Kasumi-1 (cell line): Measurements from ENCODE around the gene FABP1.
A peak's percentile ranks its signal among the peaks of the same experiment; 100 is the strongest.

Experiments used
- DNase-seq, 2 experiments: peaks; one replicate each; lab custom pipeline; 2025; lab: John Stamatoyannopoulos, UW

The FABP1 gene

DNA sequence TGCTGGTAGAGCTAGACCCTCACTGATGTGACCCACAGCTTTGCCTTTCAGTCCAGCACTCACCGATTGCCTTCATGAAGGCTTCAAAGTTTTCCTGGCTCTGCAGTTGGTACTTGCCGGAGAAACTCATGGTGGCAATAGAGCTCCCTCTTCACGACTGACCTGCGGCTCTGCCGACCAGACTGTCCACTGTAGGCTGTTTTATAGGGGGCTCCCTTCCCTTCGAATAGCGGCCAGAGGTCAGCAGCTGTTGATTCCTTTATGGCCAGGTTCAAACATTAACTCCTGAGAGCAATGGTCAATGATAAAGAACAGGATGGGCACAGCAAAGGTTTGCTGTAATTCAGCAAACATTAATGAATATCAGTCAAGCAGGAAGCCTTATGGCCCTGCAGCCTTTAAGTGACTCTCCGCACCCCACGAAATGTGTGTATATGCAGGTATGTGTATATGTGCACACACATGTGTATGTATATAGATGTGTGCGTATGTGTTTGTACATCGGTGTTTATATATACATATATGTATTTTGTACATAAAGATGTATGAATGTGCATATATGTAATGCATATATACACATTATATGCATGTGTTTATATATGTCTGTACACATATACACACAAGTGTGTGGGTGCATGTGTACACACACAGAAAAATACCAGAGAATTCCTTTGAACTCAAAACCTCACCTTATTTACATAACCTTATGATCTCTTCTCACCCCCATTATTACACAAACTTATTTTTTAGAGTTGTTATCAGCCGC lies at the start of gene FABP1:
Gene FABP1, minus strand, starts transcription at position 175 of the 766 bp plus-strand sequence. Its CDS starts 45 bp downstream, at position 130.
- no peak for DNase-seq

DNA sequence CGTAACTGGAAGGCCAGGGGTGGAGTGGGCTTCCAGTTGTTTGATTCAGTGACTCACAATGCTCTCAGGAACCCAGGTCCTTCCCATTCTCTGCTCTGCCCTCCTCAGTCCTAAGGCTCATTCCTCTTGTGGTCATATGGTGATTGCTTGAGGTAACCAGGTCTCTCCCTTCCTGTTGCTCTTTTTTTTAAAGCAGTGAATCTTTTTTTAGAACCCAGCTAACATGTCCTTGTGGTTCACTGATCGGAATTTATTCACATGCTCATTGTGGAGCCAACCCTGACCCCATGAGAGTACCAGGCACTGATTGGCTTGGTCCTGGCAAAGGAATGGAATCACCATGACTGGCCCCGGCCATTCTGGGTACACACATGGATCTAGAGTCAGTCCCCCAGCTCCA lies 49.7 kb upstream of the FABP1 start:
- no peak for DNase-seq

DNA sequence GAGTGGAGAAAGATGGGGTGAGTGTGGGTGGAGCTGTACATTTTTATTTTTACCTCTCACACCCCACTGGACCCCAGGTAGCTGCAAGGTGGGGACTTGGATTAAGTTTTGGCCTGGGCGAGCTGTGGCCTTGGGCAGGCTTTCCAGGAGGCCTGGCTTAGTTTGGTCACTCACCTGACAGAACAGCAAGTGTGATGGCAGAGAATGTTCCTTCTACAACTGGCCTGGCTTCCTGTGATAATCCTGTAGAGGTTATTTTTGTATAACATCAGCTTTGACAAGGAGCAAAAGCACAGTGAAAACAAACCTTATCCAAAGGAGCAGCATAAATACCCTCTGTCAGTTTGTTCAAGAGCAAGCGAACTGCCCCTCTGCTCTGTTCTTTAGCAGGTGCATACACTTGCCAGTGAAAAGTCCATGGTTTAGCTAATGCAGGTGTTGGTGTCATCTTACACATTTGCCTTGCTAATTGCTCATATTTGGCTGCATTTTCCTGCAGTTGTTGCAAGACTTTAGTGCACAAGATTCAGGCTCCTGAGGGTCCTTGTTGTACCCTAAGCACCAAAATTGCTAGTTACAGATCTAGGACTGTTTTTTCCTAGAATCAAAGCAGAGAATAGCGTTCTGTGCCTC lies 48.6 kb upstream of the FABP1 start:
- DNase-seq: no peak

DNA sequence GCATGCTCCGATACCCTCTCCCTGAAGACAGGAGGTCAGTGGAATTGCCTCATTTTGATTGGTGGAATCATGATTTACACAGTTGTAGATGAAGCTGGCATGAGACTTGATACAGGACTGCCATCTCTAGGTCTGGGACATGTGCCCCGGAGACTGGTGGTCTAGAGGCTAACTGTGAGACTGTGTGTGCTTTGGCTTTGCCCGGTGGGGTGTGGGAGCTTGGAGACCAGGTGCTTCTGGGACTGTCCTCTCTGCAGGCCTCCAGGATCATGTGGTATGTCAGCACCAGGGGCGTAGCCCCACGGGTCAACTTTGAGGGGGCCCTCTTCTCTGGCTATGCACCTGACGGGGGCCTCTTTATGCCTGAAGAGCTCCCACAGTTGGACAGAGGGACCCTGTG lies 45.0 kb upstream of the FABP1 start:
- no peak for DNase-seq

DNA sequence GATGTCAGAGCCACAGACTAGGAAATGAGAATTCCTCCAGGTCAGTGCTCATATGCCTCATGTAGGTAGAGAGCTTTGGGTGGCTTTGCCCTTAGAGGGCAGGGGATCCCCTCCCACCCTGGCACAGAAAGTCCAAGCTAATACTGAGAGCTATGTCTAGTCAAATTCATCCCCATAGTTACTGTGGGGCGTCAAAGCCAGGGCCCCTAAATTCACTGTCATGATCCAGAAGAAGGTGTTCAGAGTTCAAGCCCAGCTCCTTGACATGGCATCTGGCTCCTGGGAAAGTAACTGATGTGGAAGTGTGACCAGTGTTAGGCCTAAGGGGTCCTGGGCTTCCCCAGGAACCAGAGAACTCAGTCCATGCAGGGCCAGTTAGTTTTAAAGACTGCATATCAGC lies 44.1 kb upstream of the FABP1 start:
- DNase-seq: no peak

DNA sequence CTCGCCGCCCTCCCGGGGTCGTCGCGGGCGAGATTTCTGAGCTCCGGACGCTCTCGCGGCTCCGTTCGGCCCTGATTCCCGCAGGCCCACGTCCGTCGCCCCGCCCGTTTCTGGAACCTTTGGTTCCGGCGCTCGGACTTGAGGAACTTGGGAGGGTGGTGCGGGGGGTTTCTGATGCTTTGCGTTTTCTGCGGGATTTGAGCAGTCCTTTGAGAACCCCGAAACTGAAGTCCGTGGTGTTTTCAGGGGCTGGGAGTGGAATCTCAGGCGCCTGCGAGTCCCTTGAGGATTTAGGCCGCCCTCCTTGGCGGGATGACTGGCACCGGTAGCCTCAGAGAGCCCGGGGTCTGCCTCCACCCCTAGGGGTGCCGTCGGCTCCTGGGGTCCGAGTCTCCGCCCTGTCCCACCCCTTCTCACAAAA lies 42.6 kb upstream of the FABP1 start:
- DNase-seq: no peak

DNA sequence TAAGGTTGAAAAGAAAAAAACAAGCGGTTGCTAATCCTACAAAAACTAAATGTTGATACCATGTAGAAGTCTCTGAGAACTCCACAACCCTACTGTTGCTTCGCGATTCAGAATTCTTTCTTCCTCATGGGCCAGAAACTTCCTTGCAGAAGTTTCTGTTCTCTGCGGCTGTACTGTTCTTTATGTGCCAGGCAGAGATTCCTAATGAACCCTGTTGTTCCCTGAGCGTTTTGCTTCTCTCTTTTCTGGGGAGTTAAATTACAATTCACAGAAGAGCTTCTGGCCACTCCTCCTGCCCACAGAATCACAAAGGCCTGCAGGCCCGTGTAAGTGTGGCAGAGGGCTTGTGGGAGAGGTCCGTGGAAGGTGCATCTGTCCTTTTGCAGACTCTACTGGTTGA lies 40.5 kb upstream of the FABP1 start:
- no peak for DNase-seq

DNA sequence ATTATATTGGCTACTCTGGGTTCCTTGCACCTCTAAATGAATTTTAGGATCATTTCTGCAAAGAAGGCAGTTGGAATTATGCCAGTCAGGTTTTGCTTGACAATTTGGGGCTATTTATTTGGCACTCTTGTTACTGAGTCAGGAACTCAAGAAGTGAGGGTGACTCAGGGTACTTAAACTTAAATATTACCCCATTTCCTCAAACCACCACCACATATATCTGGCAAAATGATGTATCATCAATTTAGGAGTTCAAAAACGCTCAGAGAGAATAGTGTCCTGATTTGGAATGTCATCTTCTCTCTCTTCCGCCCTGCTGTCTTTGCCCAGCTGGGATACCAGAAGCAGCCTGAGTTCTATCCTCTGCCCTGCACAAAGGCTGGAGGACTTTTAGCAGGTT lies 39.9 kb upstream of the FABP1 start:
- no peak for DNase-seq

DNA sequence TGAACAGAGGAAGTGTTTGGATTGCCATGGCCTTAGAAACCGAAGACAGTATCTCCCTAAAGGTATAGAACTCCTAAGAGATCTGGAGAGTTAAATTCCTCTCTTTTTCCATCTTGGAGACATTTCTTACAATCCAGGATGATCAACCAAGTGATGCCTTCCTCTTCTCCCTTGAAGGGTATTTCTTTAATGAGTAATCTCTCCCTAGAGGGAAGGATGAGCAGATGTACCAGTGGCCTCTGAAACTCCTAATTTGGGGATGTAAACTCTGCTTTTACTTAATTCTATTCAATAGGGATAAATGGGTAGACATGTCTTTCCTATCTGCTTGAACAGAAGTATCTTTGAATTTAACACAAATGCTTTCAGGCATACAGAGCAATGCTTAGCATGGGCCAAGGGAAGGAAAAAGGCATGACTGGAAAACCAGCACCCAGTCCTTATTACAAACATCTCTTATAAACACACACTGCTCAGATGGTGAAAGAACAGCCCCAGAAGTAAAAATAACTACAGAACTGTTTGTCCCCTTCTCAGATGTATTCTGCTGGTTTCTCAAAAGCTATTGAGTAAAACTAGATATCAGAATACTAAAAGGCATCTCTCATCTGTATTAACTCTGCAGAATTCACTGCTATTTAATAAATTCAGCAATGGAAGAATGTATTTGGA lies 37.6 kb upstream of the FABP1 start:
- no peak for DNase-seq

DNA sequence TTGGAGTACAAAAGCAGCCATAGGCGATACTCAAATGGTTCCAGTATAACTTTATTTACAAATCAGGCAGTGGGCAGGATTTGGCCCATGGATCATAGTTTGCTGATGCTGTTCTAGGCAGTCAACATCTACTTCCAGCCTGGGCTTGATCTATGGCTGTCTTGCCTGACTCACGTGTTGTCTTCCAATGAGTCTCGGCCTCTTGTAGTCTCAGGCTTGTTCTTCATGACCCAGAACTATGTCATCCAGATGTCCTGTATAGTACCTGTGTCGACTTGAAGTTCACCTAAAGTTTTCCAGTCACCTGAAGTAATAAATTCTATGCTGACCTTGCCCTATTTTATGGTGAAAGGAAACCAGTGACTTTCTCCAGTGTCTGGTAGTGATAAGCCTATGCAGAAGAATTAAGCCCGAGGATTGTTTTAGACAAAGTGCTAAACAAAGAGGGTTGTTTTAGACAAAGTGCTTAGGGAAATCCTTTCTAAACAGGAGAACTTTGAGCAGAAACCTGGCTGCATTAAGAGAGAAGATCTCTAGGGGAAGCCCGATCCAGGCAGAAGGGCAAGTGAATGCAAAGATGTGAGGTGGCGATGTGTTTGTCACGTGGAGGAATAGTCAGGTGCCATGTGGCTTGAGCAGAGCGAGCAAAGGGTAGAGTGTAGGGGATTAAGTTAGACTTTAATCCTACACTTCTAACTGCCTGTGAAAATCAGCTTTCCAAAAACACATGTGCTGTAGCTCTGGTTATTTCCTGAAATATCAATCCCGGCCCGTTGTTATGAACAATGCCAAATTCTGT lies 33.8 kb upstream of the FABP1 start:
- DNase-seq: no peak

DNA sequence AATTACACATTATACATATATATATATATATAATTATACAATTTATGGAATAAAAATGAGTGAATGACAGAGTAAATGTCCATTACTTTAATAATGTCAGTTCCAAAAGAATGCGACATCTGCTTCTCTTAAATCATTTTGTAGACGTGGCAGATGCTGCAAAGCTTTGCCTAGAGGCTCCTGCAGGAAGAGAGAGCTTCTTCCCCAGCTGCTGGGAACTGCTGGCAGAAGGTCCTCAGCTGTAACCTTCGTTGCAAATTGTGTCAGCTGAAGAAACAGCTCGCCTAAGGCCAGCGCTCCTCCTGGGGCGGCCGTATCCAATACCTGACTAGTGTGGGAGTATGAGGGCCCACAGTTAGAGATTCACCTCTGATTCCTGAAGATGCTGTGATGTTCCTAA lies 32.7 kb upstream of the FABP1 start:
- no peak for DNase-seq

DNA sequence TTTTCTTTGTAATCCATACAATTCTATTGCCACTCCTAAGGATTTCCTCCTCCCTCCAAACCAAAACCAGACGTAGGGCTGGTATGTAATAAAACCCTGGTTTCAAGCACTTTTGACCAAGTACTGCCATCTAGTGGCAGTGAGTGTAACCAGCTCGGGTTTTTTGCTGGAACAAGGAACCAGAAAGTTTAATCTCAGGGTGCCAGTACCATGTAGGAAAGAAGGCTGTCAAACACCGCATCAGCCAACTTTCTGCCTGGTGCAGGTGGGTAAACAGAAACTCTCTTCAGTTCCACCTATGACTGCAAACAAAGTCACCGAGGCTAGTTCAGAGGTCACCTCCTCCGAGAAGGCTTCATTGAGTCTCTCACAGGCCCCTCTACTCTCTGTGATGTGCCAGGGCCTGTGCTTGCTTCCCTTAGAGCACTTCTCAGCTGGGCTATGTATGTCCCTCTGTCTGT lies 32.1 kb upstream of the FABP1 start:
- peak; percentile 66 to 80 for DNase-seq

DNA sequence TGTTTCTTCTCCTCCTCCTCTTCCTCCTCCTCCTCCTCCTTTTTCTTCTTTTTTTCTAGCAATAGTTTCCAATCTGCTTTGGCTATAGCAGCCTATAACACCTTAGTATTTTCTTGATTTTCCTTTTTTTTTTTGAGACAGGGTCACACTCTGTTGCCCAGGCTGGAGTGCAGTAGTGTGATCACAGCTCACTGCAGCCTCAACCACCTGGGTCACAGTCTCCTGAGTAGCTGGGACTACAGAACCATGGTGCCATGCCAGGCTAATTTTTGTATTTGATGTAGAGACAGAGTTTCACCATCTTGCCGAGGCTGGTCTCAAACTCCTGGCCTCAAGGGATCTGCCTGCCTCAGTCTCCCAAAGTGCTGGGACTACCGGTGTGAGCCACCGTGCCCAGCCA lies 31.6 kb upstream of the FABP1 start:
- no peak for DNase-seq

DNA sequence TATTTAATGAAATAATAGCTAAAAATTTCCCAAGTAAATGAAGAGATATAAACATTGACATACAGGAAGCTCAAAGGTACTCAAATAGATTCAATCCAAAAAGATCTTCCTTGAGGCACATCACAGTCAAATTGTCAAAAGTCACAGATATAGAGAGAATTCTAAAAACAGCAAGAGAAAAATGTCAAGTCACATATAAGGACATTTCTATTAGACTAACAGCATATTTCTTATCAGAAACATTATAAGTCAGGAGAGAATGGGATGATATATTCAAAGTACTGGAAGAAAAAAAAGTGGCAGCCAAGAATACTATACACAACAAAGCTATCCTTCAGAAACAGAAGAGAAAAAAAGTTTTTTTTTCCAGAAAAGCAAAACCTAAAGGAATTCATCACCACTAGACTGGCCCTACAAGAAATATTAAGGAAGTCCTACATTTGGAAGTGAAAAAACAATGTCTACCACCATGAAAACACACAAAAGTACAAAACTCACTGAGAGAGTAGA lies 21.1 kb upstream of the FABP1 start:
- no peak for DNase-seq

DNA sequence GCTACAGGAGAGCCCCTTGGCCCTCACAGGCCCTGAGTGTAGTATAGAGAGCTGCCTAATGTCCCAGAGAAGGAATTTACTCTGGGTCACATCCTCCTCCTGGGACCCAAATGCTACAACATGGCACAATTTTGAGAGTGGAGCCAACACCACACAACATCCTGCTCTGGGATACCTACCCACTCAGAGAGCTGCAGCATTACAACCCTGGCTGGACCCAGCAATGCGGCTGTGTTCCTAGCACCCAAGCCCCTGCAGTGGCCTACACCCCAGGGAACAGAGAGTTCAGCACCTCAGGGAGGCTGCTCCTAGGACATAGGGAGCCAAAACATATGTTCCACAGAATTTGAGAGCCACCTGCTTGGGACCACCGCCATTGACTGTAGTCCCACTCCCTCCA lies 19.3 kb upstream of the FABP1 start:
- DNase-seq: no peak

DNA sequence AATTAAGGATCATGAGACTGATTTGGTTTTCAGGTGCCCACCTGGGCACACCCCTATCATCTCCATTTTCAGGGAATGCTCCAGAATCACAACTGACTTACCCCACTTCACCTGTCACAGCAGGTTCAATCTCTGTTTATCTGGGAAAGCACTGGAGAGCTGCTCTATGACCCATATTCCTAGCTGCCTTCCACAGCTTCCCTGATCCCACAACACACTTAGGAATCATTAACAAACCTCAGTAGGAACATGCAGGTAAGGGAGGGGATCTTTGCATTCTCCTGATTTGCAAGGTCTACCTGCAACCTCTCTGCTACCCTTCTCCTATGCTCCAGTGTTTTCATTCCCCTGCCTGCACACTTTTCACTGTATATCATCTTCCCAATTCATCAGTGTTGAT lies 18.7 kb upstream of the FABP1 start:
- no peak for DNase-seq

DNA sequence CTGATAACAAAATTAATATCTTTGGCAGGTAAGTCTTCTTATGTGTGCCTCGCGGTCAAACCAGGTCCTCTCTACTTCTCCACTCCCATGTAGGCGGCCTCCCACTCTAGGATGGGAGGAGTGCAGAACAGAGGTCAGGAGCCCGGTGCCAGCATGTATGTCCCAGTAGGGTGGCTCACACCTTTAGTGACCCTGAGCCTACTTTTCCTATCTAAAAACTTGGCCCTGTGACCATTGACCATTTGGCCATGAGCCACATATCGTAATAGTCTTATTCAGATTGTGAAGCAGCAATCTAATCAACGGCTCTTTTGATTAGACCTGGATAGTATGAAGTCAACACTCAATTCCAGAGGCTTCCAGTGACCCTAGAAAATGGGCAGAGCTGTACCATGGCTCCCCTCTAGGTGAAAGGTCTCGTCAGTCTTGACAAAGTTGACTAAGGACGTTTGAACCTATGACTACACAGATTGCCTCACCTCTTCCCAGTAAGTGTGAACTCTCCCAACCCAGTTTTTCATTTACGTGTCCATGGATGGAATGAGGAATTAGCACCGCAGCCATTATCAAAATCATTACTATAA lies 17.1 kb upstream of the FABP1 start:
- DNase-seq: no peak

DNA sequence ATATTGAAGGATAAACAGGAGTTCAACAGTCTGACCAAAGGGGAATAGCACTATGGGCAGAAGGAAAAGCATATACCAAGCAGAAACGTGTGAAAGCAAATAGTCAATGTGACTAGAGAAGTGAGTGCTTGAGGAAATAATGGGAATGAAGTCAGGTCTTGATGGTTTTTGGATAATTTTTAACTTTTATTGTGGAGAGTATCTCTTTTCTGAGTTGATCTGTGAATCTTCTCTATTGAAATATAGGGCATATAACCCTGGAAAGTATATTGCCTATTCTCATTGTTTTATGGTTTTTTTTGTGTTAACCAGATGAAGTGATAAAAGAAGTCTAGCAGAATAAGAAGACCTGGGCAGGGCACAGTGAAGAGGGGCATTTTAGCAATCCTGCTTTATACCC lies 16.4 kb upstream of the FABP1 start:
- no peak for DNase-seq

DNA sequence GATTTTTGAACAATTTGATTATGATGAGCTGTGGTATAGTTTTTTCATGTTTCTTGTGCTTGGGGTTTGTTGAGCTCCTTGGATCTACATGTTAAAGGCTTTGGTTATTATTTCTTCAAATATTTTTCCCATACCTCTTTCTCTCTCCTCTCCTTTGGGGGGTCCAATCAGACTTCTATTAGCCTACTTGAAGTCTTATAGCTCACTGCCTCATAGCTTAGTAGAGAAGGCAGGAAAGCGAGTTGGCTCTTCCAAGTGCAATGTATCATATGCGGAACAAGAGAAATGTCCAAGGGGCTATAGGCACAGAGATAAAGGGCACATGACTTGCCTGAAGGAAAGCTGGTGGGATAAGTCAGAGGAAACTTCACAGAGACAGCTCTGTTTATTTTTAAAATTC lies 14.1 kb upstream of the FABP1 start:
- no peak for DNase-seq

DNA sequence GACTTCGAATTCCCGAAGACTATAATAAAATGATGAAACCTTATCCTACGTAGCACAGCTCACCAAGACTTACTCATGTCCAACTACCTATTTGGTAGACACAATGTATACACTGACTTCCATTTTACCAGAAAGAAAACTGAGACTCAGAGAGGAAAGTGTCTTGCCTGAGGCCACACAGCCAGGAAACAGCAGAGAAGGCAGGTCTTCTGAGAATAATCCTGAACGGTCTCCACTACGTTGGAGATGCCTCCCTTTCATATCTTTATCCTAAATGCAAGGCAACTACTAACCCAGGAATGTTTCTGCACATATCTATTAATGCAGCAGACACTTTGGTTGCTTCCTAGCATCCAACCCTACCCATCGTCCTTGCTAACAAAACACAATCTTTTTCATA lies 11.9 kb upstream of the FABP1 start:
- no peak for DNase-seq

DNA sequence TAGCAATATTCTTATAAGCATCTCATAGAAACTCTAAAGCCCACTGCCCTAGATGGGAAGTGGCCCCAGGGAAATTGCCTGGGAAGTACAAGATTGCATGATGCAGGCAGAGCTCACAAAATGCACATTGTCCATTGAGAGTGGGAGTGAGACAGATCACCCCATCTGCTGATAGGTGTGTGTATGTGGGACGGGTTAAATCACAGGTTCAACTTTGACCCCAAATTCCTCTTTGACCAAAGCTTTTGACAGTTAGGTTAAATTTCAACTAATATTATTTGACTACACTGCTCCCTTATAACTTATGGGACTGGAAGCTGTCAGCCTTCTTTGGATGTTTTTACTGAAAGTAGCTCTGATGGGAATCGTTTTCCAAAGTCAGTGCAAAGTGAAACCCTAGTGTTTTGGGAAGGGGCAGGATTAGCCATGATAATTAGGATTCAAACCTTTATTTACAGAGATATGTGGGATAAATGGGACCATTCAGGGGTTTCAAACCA lies 11.4 kb upstream of the FABP1 start:
- DNase-seq: no peak

DNA sequence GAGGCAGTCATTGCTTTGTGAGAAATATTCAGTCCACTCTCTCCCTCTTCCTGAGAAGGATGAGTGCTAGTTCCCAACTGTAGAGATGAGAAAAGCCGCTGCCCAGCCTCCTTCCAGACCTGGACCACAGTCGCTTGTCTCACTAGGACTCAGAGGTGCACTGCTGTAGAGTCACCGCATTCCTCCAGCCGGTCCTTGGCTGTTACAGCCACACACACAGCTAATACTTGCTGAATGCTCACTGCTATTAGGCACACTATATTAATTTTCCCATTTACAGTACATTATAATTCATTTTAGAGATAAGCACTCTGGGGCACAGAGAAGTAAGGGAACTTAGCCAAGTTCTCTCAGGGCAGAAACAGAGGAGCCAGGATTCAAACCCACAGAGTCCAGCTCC lies 10.0 kb upstream of the FABP1 start:
- no peak for DNase-seq
